Upper lobe of left lung (tissue), 4 donors: ENCODE measurements around the gene MUL1.

Experiments used
- POLR2A ChIP-seq, 4 donors: fragments of 450-650 bp; IDR thresholded peaks; one replicate each; pipeline ENCODE4 v1.5.1; 2016 to 2017; ENCODE audit warnings: antibody characterized with exemption in 4 of 4, mild to moderate bottlenecking in 2 of 4
- POLR2AphosphoS5 ChIP-seq, 2 donors: sonication (generic); formaldehyde crosslinking; IDR thresholded peaks; one replicate each; pipeline ENCODE4 v1.5.1; 2017; ENCODE audit warnings: antibody characterized with exemption in 2 of 2

DNA sequence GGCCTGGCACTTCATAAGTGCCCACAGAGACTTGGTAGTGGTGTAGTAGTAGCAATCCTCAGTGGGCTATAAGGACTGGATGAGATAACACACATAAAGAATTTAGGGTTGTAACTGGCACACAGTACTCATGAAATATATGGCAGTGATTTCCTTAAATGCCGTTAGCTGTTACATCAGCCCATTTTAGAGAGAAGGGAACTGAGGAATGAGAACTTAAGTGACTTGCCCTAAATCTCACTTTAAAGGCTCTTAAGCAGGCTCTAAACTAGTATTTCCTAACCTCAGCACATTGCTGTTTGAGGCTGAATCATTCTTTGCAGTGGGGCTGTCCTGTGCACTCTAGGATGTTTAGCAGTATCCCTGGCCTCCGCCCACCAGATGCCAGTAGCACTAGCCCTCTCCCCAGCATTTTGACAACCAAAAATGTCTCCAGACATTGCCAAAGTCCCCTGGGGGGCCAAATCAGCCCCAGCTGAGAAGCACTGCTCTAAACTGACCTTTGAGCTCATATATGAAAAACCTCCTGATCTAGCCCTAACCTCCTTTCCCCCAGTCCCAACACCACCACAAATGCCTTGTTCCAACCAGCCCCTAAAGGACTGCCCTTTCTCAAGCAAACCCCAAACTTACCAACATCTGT lies 33.5 kb downstream of the MUL1 start:
- no peak for TF ChIP-seq POLR2AphosphoS5 (IDR thresholded peaks at IDR 0.05)
- TF ChIP-seq POLR2A (IDR thresholded peaks at IDR 0.05) = no peak
